A673 (cell line): Measurements from ENCODE around the gene ZNF511.

Source experiments
- CTCF ChIP-seq: fragments of 300-800, 200-600 bp; sonication (generic); conservative IDR thresholded peaks from 2 replicates; pipeline ENCODE4 v1.5.1; 2017; ENCODE audit warnings: low read depth, mild to moderate bottlenecking, antibody characterized with exemption, low read length, moderate library complexity, mixed read lengths
- EZH2 ChIP-seq: fragments of 200-600 bp; sonication (generic); IDR thresholded peaks from 2 replicates; pipeline ENCODE4 v1.6.1; 2017; ENCODE audit warnings: borderline replicate concordance, low read depth, mild to moderate bottlenecking, mixed read lengths, antibody characterized with exemption, low read length; ENCODE audit not compliant: poor library complexity, severe bottlenecking

- TF ChIP-seq EZH2 (no peak), CTCF (no peak)
Observed at GRCh38 chr10:133283931-133284330, 24.8 kb upstream of the ZNF511 start.
